GM12801 (cell line): ENCODE data around the gene YTHDF2.

Experiments
- TF ChIP-seq, protein P1 (sequence below): IDR thresholded peaks from one replicate; pipeline ENCODE4 v1.5.1; 2011; ENCODE audit warnings: control low read depth; ENCODE audit not compliant: insufficient read length; ENCODE audit errors: extremely low read depth

Gene YTHDF2

GRCh38 chr1:28789412-28789811 lies 52.7 kb downstream of the YTHDF2 start:
- TF ChIP-seq, protein P1, sequence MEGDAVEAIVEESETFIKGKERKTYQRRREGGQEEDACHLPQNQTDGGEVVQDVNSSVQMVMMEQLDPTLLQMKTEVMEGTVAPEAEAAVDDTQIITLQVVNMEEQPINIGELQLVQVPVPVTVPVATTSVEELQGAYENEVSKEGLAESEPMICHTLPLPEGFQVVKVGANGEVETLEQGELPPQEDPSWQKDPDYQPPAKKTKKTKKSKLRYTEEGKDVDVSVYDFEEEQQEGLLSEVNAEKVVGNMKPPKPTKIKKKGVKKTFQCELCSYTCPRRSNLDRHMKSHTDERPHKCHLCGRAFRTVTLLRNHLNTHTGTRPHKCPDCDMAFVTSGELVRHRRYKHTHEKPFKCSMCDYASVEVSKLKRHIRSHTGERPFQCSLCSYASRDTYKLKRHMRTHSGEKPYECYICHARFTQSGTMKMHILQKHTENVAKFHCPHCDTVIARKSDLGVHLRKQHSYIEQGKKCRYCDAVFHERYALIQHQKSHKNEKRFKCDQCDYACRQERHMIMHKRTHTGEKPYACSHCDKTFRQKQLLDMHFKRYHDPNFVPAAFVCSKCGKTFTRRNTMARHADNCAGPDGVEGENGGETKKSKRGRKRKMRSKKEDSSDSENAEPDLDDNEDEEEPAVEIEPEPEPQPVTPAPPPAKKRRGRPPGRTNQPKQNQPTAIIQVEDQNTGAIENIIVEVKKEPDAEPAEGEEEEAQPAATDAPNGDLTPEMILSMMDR, result no peak

DNA sequence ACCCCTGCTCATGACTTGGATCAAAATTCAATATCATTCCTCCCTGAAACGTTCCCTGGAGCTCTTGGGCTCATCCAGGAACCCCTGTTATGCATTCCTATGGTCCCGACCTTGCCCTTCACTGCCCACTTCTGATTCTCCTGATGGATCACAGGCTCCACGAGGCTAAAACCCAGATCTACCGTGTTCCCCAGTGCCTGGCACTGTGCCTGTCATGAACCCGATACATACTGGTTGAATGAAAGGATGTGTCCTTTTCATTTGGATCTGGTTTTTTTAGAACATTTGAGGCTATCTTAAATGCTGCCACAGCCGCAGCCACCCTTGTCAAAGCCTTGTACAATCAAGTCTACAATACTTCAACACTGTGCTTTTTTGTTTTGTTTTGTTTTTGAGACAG lies 53.1 kb downstream of the YTHDF2 start:
- TF ChIP-seq, protein P1, result no peak

- TF ChIP-seq, protein P1, result no peak
These were observed 53.8 kb downstream of the YTHDF2 start for GRCh38 chr1:28790377-28791035.

DNA sequence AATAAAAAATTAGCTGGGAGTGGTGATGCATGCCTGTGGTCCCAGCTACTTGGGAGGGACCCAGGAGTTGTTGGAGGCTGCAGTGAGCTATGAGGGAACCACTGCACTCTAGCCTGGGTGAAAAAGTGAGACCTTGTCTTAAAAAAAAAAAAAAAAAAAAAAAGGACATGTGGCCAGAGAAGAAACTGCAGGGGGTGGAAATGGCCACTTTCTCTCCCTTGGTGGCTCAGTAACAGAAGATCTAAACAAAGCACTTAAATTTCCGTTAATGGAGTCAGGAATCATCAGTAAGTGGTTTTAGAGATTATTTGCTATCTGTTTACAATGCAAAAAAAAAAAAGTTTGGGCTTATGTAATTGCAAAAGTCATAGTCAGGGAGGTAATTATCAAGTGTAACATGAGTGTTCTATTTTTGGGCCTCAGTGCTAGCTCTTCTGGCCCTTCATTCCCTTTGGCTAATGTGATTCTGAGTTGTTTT lies 55.9 kb downstream of the YTHDF2 start:
- TF ChIP-seq, protein P1, result no peak

DNA sequence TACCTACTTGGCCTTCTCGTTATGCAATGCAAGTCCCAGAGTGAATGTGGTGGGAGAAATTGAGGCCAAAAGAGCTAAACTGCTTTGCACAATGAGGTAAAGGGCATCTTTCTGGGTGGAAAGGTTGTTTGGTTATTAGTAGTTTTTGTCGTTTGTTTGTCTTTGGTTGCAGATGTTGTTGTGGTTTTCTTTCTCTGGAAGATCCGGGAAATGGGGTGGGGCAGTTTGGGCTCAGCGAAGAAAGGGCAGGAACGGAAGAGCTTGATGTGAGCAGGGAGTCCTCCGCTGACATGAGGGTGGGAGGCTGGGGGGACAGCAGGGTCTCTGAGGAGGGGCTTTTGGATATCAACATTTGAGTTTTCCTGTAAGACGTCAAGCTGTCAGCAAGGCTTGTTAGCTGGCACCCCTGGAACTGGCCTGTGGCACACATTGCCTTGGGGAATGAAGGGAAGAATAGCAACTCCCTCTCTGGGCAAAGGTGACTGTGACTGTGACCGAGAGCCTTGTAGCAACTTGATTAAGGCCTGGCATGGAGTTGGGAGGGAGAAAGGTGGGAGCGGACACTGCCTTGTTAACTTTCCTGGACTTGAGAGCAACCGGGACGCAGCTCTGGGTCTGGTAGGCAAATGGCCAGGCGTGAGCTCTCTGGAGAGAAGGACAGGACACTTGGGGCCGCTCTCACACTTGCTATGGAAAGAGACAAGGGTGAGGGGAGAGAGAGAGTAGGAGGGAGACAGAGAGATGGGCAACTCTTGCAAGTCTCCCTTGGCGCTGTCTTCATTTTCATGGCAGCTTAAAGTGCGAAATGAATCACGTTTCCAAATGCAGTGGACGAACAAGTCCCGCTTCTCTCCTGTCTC lies 59.8 kb downstream of the YTHDF2 start:
- TF ChIP-seq, protein P1, result no peak

GRCh38 chr1:28800324-28800723 lies 63.6 kb downstream of the YTHDF2 start:
- TF ChIP-seq, protein P1, result no peak

DNA sequence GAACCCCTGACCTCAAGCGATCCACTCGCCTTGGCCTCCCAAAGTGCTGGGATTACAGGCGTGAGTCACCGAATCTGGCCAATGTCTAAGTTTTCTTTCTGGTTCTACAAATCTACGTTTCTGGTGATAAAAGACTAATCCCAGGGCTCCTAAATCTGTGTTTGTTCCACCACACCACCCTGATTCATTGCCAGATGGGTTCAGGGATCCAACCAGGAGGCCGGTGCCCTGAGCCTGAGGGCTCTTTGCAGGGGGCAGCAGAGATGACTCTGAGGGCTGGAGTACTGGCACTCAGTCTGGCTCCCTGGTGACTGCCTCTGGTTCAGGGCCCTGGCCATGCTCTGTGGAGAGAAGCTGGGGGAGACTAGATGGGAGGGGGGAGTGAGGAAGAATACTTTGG lies 64.7 kb downstream of the YTHDF2 start:
- TF ChIP-seq, protein P1, result no peak
